Measurements from ENCODE around the gene ATP5F1D. TPM values are rescaled to one million over a fixed set of nuclear protein-coding genes. Genes with fewer than 3 reads are reported as not detected.

ATP5F1D gene
- total and polyA plus RNA-seq, 2 of the 13 experiments (the other 11 are each of a cell fraction or from before 2014, with no cell fraction given): 39.4 to 78.7 TPM

DNA sequence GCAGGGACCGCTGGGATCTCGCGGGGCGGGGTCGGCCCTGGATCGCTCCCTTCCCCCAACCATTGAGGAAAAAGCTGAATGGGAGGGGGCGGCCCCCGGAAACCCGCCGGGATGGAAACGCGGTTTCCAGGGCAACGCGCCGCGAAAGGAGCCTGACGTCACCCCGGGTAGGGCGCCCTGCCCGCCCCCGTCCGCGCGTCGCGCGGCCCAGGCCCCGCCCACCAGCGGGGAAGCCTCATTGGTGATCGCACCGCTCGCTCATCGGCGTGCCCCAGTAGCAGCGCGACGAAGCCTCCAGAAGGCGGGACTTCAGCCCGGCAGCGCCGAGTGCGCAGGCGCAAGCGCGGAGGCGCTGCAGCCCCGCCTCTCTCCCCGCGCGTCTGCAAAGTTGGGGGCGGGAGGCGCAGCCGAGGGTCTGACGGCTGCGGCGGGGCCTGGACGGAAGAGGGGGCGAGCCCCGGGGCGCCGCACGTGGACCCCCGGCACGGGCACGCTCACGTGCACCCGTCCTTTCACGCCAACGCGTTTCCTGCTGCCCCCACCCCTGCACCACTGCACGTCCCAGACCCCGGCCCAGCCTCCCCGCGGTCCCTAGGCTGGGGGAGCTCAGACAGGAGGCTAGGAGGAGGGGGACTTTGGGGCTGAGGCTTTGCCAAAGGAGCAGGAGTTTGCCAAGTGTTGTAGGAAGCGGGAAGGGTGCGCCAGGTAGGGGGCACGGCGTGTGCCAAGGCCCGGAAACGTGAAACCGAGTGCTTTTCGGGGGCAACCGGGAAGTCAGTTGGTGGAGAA lies 19.4 kb downstream of the ATP5F1D start (continued):
- TF ChIP-seq ZBTB10 (CRISPR knock-in tag; IDR thresholded peaks at IDR 0.05; ENCODE audit: borderline replicate concordance) (peak; percentile 45; the same call in 1 of the 2 replicates), IKZF1 (IDR thresholded peaks at IDR 0.05) (no peak), ZNF678 (CRISPR knock-in tag; IDR thresholded peaks at IDR 0.05) (no peak), ATF6 (CRISPR knock-in tag; conservative IDR thresholded peaks at IDR 0.05) (no peak), ZSCAN31 (CRISPR knock-in tag; IDR thresholded peaks at IDR 0.05; ENCODE audit: low read depth) (0 out of 2 replicates have a peak, but pooled peaks have one; percentile 17), ZNF619 (CRISPR knock-in tag; IDR thresholded peaks at IDR 0.05) (no peak), ZNF326 (CRISPR knock-in tag; IDR thresholded peaks at IDR 0.05; ENCODE audit: borderline replicate concordance) (no peak), RXRB (CRISPR knock-in tag; IDR thresholded peaks at IDR 0.05; ENCODE audit: borderline replicate concordance) (no peak), MTF2 (CRISPR knock-in tag; IDR thresholded peaks at IDR 0.05; ENCODE audit: borderline replicate concordance) (no peak), HDAC1 (CRISPR knock-in tag; IDR thresholded peaks at IDR 0.05) (peak; percentile 79), ZNF20 (CRISPR knock-in tag; IDR thresholded peaks at IDR 0.05) (no peak), ZNF350 (CRISPR knock-in tag; IDR thresholded peaks at IDR 0.05; ENCODE audit: borderline replicate concordance, low read depth) (no peak), NBN (conservative IDR thresholded peaks at IDR 0.05) (no peak), SIN3A (IDR thresholded peaks at IDR 0.05; ENCODE audit: borderline replicate concordance, low read depth, low read length) (peak; percentile 65; the same call in 1 of the 2 replicates), ASH2L (IDR thresholded peaks at IDR 0.05; ENCODE audit: insufficient read length, low read depth, low read length) (no peak), TBP (CRISPR knock-in tag; IDR thresholded peaks at IDR 0.05) (no peak), ZSCAN21 (CRISPR knock-in tag; IDR thresholded peaks at IDR 0.05; ENCODE audit: borderline replicate concordance) (no peak)
- TF ChIP-seq, protein P1, sequence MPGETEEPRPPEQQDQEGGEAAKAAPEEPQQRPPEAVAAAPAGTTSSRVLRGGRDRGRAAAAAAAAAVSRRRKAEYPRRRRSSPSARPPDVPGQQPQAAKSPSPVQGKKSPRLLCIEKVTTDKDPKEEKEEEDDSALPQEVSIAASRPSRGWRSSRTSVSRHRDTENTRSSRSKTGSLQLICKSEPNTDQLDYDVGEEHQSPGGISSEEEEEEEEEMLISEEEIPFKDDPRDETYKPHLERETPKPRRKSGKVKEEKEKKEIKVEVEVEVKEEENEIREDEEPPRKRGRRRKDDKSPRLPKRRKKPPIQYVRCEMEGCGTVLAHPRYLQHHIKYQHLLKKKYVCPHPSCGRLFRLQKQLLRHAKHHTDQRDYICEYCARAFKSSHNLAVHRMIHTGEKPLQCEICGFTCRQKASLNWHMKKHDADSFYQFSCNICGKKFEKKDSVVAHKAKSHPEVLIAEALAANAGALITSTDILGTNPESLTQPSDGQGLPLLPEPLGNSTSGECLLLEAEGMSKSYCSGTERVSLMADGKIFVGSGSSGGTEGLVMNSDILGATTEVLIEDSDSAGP (CRISPR knock-in tag; IDR thresholded peaks at IDR 0.05; ENCODE audit: borderline replicate concordance): peak; percentile 10; the same call in 1 of the 2 replicates
- TF ChIP-seq, protein P2, sequence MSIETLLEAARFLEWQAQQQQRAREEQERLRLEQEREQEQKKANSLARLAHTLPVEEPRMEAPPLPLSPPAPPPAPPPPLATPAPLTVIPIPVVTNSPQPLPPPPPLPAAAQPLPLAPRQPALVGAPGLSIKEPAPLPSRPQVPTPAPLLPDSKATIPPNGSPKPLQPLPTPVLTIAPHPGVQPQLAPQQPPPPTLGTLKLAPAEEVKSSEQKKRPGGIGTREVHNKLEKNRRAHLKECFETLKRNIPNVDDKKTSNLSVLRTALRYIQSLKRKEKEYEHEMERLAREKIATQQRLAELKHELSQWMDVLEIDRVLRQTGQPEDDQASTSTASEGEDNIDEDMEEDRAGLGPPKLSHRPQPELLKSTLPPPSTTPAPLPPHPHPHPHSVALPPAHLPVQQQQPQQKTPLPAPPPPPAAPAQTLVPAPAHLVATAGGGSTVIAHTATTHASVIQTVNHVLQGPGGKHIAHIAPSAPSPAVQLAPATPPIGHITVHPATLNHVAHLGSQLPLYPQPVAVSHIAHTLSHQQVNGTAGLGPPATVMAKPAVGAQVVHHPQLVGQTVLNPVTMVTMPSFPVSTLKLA (IDR thresholded peaks at IDR 0.05): peak; percentile 55
- TF ChIP-seq, protein P3, sequence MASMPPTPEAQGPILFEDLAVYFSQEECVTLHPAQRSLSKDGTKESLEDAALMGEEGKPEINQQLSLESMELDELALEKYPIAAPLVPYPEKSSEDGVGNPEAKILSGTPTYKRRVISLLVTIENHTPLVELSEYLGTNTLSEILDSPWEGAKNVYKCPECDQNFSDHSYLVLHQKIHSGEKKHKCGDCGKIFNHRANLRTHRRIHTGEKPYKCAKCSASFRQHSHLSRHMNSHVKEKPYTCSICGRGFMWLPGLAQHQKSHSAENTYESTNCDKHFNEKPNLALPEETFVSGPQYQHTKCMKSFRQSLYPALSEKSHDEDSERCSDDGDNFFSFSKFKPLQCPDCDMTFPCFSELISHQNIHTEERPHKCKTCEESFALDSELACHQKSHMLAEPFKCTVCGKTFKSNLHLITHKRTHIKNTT (CRISPR knock-in tag; IDR thresholded peaks at IDR 0.05): no peak

Measured in HepG2 (cell line).